HTR-8/SVneo (cell line): ENCODE measurements around the gene BEND6.

Experiments used
- DNase-seq: peaks from one replicate; pipeline ENCODE4 v3.0.0; 2011; ENCODE audit warnings: low spot score, mixed read lengths; ENCODE audit not compliant: insufficient read length
- FAIRE-seq: peaks from 2 replicates; lab custom pipeline; 2011; peaks lifted over from hg19 to GRCh38; lab: Jason Lieb, UNC

The BEND6 gene

DNA sequence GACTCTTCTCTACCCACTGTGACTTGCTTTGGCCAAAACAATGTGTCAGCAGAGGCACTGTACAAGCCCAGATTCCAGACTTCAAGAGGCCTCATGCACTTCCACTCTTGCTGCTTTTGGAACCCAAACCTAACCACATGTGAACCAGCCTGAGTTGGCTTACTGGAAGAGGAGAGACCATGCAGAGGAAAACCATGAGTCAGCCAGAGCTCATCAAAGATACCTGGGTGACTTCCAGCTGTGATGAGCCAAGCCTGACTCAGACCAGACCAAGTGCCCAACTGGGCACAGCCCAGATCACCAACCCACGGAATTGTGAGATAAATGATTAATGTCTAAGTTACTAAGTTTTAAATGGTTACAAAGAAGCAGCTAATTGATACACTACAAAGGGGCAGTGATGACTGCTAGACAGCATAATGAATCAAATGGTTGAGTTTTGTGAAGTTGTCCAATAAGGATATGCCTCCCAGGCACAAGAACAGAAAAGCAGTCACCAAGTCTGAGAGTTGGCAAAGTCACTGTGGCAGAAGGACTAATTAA lies 16.2 kb upstream of the BEND6 start:
- peak; percentile 83 for DNase-seq

DNA sequence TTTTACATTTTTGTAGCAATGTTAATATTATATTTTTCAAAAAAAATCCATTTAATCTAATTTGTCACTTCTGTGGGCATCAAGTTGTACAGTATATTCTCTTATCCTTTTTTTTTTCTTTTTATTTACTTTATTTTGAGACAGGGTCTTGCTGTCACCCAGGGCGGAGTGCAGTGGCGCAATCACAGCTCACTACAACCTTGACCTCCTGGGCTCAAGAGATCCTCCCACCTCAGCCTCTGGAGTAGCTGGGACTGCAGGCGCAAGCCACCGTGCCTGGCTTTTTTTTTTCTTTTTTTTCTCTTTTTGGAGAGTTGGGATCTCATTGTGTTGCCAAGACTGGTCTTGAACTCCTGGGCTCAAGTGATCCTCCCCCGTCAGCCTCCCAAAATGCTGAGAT lies 14.4 kb upstream of the BEND6 start:
- FAIRE-seq (no peak), DNase-seq (no peak)

More for the DNA sequence above, 16.2 kb upstream of the BEND6 start:
- peak; percentile 100 for FAIRE-seq

DNA sequence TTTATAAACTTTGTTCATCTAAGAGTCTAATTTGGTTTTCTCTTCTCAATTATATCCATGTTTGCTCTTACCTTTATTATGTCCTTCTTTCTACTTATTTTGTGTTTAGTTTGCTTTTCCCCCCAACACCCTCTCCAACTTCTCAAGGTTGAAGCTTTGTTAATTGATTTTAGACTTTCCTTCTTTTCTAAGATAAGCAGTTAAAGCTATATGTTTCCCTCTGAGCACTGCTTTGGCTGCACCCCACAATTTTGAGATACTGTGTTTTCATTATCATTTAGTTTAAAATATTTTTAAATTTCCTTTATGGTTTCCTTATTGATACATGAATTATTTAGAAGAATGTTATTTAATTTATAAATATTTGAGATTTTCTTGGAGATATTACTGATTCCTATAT lies 13.9 kb upstream of the BEND6 start:
- FAIRE-seq, result no peak

DNA sequence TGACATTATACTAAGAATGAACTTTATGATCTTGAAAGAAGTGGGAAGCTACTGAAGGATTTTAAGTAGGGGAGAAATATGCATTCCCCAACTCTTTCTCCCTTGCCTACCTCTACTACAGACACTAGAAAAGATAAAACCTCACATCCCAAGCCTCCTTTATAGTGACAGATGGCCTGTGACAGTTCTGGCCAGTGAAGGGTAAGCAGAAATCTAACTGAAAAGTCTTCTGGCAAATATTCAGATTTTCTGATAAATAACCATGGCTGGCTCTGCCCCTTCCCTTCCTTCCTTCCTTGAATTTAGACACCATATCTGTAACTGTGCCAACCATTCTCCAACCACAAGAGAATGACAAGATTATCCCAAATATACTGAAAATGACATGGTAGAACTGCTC lies 10.2 kb upstream of the BEND6 start:
- peak; percentile 9 for FAIRE-seq
- DNase-seq, result no peak

More for the DNA sequence above, 13.9 kb upstream of the BEND6 start:
- no peak for DNase-seq

DNA sequence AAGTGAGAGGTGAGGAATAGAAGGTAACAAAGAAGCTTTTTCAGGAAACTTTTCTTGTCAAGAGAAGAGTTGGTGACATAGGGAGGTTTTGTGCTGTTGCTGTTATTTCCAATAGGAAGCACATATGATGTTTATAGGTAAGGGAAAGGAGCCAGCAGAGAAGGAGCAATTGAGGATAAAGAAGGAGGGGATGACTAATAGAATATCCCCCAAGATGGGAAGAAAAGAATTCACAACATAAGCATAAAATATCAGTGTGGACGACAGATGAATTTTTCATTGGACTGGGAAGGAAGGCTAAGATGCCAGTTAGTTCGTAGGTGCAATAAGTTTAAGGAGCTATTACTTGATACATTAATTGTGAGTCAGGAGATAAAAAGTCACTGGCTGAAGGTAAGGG lies 8.5 kb upstream of the BEND6 start:
- FAIRE-seq, result peak; percentile 51
- no peak for DNase-seq

DNA sequence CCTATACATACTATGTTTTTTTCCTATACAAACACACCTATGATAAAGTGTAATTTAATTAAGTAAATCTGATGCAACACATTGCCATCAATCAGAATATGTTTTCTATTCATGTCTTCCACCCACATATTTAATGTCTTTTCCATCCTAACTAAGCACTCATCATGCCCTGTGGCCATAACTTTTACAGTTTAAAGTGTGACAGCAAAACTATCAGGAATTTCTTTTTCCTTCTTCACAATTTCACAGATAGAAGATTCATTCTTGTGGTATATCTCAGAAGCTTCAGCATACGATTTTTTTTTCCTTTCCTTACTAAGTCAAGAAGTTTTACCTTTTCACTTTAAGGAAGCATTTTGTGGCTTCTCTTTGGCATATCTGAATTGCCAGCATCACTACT lies 7.0 kb upstream of the BEND6 start:
- no peak for DNase-seq
- no peak for FAIRE-seq

DNA sequence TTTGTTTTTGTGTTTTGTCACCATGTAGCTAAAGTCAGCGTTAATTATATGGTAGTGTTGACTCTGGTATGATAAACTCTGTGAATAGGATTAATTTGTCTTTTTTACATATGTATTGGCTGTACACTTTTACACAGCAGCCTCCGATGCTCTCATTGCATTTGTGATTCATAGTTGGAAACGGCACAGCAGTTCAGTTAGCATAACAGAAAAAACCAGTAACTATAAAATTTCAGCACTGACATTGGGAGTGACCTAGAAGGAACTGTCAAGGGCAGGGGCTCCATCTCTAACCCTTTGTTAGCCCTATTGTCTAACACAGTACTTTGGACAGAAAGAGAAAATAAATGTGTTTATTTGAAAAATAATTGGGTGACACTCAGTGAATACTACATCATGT lies 5.6 kb upstream of the BEND6 start:
- DNase-seq (no peak), FAIRE-seq (no peak)

DNA sequence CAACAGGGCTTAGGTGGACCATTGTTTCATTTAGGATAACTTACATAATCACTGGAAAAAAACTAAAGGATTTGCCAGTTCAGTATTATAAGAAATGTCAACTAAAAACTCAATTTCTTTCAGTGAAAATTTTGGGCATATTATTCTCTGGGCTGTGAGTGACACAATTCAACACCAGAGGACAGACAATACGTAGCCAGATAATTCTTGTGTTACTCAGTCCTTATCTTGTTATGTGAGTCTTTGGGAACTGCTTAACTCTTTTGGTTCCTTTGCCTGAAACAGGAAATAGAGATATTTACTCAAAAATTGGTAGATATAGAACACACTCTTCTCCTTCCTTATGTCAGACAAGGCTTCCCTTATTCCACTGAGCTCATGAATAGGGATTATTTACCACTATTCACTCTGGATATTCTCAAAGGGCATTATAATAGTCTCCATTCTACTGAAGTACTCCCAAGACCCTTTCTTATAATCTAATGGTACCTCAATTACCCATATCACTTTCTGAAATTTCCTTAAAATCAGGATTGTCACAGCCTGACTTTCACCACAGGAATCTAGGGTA lies 4.9 kb upstream of the BEND6 start:
- FAIRE-seq (no peak), DNase-seq (no peak)

DNA sequence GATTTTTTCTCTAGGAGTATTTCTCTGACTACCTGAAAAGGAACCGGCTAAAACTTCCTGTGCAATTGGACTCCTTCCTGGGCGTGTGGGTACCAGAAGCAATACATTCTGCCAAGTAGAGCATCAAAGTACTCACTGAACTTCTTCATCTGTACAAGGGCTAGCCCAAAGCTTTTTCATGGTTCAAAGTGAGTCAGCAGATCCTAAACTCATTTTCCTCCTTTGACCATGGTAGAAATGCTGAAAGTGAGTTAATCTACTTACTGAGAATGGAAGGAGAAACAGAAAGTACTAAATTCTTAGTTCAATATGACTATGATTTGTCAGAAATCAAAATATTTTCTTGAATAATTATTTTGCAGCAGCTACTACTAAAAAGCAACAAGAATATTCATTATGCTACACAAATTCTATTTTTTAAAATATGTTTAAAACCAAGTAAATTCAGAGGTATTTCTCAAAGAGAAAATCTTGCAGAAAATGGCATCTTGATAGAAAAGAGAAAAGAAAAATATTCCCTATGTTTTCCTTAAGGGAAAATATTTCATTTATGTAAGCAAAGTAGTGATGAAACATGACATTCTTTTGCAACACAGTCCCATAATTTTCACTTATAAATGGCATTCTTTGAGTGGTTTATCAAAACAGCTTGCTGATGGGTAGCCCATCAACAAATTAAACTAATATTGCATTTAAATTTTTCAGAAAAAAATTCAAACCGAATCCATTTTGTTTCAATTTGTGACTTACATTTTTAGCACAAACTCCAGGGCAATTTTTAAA lies 3.7 kb upstream of the BEND6 start:
- DNase-seq, result no peak
- no peak for FAIRE-seq

DNA sequence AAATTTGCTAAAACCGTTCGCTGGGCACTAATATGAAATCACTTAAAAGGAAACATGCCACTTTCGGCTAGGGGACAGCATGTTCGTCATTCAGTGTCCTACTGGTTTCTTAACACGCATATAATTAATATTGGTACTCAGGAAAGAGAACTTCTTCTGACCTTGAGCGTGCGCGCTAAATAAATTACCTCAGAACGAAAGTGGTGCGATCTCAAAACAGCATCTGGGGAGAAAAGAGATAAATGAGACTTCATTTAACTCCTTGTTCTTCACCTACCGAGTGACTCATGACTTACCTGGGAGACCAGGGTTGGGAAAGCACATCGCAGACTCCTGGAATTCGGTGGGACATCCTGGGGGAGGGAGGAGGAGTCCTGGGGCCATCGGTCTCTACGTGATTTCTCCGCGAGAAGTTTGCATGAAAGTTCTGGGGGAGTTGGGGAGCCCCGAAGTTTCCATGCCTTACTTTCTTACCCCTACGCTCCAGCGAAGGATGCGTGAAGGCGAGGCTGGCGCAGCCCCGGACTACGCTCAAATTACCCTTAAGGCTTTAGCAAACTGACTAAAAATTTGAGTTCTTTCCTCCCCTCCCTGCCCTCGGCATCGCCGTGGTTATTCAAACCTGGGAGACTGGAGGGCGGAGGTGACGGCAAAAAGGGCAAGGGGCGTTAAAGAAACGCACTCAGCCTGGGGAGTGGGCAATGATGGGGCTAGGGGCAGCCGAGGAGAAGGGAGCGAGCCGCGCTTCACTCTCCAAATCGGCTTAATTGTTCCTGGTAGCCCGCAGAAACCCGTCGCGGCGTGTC lies 1.1 kb upstream of the BEND6 start:
- FAIRE-seq (no peak), DNase-seq (no peak)

DNA sequence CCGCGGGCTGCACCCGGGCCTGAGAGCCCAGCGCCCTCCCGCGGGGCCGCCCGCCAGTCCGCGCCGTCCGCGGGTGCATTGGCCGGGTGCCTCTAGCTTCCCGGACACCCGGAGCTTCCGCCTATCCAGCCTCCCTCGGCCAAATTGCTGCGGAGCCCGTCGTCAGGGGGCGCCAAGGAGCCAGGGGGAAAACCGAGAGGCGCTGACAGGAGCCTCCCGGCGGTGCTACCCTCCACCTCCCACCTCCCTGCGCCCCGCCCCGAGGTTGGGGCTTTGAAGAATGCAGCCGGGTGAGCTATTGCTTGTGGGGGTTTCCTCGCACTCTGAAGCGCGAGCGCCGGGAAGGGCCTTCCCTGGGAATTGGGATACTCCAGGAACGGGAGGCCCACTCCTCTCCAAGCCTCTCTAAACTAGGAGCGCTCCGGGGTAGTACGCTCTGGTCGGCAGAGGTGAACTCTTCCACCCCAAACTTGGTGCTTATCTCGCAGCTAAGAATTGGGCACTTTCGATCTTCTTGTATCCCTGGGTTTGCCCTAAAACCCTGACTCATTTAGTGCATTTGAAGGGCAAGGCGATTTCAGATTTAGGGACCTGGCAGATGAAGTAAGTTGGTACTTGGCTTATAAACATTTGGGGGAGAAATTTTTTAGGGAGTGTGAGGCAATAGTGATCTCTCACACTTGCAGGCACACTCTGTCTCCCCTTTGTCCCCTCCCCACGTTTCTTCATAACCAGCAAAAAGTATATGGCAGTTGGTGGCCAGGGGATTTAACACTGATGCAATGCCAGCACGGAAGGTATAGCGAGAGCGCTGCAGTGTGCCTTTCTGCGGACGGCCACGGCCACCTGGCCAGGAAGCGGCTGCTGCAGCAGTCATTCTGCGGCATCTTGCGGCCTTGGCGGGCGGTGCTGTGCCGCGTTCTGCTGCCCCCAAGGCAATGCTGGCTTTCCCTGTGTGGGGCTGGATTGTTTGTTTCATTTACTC lies 556 bp downstream of the BEND6 start:
- FAIRE-seq (peak; percentile 87), DNase-seq (peak; percentile 85)

DNA sequence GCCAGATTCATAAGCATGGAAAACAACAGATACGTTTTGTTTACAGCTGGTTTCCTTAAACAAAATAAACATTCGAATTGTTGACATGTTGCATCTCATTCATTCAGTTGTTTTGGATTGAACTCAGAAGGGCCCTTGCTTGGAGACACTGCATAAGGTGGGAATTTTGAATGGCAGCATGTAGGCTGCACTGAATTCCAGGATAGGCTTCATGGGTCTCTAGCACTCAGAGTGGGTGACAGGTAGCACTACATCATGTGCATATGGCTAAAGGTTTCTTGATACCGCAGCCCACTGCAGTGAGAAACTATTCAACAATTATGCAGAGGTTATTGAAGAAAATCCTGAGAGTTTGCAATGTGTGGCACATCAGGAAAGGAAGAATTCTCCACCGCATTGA lies 1.6 kb downstream of the BEND6 start:
- DNase-seq, result no peak

DNA sequence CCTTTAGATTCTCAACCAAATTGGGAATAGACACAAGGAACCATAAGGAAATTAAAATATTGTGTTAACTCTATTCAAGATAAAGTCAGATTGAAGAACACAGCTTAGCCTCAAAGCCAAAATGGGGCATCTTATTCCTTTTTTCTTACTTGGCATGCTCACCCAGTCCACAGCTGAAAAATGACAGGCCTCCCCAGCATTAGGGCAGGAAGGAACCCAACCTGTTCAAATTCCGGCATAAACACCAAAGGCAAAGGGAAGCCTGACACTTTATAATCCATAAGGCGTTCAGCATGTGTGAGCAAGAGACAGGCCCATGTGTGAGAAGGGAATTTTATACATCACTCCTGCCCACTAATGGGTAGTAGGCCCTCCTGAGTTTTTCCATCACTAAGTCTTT lies 2.9 kb downstream of the BEND6 start:
- DNase-seq (no peak), FAIRE-seq (no peak)

More for the DNA sequence above, 1.6 kb downstream of the BEND6 start:
- no peak for FAIRE-seq

DNA sequence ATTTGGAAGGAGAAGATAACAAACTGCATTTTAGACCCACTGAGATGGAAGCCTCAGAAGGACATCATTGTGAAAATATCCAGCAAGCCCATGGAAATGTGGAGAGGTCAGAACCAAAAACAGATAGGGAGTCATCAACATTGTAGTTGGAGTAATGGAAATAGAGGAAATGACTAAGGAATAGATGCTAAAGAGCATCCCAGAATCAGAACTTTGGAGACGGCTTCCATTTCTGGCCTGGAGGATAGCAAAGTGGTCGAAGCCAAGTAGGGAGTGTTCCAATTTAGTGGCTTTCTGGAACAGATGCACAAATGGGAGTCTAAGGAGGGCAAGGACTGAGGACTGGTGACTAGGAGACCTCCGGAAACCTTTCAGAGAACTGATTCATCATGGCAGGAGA lies 3.6 kb downstream of the BEND6 start:
- FAIRE-seq (no peak), DNase-seq (no peak)

DNA sequence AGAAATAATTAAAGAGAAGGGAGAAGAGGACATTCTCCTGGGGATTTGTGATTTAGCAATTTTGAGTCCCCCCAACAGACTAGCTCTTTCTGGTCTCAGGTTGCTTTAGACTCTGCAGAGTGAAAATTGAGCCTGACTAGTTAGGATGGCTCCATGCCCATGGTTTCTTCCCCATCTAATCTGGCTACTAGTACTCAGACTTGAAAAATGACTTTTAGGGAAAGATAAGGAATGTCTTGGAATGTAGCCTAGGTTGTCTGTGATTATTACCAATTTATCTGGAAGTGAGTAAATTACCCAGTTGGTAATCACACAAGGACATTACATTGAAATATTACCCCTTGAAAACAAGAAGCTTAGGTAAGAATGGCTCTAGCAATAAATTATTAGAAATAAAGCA lies 4.2 kb downstream of the BEND6 start:
- DNase-seq (no peak), FAIRE-seq (no peak)

DNA sequence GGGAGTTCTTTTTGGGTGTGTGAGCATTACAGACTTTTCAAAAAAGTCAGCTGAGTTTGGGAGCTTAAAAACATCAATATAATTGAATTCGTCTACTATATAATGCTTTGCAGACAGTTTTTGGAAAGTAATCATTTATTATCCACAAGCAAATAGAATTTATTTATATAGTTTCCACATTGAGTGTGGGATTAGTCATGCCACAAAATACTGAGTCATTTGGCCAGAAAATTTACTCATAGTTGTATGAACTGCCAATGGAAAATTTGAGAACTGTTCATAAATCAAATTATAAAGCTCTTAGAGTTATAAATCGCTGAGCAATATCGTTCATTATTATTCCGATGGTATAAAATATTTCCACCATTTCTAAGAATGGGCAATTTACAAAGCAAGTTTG lies 5.0 kb downstream of the BEND6 start:
- DNase-seq, result peak; percentile 13
- FAIRE-seq, result no peak

DNA sequence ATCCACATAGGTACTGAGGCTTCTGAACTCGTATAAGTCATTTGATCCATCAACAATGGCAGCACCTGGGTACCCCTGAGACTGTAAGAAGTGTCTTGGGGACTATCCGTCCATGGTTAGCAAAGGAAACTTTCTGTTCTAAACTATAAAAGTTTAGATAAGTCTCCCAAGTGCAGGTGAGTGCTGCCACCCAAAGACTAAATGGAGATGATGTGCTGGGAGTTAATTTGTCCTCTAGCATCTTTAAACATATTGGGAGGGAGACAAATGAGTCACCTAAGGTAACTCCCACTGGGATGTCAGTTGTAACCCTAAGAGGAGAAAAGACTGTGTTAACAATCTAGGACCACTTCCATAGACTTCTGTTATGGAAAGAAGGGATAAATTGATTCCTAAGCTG lies 6.2 kb downstream of the BEND6 start:
- FAIRE-seq (no peak), DNase-seq (no peak)

DNA sequence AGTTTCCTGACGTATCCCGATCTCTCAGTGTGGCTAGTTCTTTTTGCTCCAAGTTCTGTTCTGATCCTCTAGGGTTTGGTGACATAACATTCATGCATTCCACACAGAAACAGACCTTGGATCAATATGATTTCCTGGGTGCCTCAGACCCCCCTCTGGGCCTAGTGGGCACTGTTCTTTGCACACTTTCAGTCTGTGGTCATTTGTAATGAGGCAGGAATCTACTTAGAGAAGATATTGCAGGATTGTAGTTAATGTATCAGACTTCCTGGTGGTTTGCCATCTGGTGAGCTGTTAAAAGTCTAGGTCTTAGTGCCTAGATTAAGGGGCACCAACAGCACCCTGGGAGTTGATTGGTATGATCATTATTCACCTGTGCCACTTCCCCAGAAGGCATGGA lies 7.5 kb downstream of the BEND6 start:
- DNase-seq, result no peak
- no peak for FAIRE-seq

DNA sequence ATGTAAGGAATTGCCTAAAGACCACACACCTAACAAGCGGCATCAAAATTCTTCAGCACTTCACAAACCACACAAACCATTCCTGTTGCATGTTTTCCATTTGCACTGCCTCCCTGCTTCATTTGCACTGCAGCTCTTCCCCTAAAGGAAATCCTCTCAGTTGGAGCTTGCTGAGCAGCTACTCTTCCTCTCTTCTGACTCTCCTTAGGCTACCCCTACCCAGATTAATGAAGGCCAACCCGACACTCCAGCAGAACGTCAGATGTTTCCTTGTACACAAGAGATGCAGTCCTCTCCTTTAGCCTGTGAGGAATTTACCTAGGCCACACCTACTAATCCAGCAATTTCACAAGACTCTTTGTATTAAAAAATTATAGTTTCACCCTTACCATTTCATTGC lies 8.1 kb downstream of the BEND6 start:
- DNase-seq, result no peak
- FAIRE-seq, result no peak

DNA sequence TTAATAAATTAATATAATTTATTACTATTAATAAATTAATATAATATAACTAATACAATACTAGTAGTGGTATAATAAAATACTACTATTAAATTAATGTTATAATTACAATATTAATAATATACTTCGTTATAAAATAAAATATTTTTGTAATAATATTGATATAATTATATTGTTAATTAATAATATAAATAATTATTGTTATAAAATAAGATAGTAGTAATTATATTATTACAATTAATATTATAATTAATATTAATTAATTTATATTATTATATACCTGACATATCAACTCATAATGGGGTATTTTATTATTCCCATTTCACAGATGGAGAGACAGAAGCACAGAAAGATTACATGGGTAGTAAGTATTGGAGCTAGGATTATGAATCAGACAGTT lies 8.9 kb downstream of the BEND6 start:
- FAIRE-seq (no peak), DNase-seq (no peak)
